ENCODE measurements around the gene DPP4.

The DPP4 gene

DNA sequence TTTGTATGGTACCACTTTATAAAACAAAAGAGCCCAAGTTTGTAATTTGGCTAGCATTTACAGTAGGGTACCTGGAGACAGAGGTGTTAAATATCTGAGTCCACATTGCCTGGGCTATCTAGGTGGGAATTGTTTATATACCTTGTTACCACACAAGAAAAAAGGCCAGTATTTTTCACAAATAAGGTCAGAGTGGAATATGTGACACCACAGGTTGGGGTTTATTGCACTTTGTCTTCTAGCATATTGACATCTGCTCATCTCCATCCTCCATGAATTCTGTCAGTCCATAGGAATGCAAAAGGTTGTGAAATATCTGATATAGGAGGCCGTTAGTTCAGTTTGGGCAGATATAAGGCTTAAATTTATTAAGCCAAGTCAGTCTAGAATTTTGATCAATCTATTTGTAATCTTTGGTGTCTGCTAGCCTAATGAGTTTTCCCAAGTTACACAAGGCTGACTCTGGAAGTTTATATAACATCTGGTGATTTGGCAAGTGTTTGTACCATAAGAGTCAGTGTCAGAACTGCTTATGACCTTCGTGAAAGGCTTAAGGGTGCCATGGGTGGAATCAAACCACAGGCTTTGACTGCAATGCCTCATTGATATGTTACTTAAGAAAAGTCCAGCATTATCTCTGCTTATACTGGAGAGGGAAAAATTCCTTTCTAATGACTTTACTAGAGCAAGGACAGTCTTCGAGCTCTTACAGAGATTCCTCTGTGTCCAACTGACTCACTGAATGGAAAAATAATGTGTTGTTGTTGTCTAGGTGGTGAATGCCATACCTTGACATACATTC is 11.3 kb upstream of the DPP4 start:
- no peak for DNase-seq (ENCODE audit: low spot score)

DNA sequence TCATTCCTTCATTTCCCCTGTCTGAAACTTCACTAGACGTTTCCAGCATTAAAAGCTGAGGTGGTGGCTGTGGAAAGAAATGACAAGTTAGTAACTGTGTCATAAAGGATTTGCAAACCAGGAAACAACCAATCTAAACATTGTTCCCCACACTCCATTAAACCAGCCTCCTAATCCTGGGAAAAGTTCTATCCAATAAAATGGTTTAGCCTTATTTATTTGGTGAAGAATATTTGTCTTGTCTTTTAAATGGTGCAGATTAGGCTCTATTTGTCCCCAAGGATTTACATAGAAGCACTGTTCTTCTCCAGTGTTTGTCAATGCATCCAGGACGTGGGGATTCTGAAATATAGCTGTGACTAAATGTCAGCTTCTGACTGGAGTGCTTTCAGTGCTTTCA is 10.5 kb upstream of the DPP4 start:
- no peak for DNase-seq (ENCODE audit: low spot score)

DNA sequence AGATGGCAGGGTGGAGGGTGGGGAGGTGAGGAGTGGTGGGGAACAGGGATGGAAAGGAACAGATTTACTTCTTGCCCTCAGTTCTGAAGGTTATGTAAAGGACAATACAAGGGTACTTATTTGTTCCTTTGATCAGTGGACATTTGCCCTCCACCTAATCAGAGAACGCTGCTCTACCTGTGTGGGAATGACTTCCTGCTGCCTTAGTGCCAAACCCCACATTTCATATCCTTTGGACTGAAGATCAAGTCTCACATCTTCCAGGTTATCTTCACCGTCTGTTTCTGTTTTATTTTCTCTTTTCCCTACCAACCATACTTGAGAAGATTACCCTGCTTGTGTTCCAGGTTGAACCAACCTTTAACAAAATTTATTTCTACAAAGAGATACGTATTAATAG is 8.7 kb upstream of the DPP4 start:
- DNase-seq (ENCODE audit: low spot score), result no peak

DNA sequence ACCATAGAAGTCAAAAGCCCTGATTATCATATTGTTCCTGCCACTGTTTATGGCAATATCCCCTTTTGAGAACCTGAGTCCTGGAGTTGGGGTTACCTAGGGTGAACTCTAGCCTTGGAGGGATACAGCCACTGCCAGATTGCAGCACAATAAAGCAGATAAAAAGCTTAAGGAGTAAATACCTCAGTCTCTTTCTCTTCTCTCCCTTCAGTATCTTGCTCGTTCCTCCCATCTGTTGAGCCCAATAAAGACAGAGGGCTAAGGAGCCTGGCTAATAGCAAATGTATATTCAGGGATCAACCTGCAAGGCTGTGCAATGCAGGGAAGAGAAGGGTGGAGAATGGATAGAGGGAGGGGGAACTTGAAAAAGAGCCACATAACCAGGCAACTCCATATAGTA is 8.0 kb upstream of the DPP4 start:
- DNase-seq (ENCODE audit: low spot score), result no peak

DNA sequence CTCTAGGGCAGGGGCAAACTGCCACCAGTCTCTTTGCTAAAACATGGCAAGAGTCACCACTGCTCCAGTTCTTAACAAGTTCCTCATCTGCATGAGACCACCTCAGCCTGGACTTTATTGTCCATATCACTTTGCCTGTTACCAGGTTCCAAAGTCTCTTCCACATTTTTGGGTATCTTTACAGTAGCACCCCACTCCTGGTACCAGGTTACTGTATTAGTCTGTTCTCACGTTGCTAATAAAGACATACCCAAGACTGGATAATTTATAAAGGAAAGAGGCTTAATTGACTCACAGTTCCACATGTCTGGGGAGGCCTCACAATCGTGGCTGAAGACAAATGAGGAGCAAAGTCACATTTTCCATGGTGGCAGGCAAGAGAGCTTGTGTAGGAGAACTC is 5.5 kb upstream of the DPP4 start:
- no peak for DNase-seq (ENCODE audit: low spot score)

DNA sequence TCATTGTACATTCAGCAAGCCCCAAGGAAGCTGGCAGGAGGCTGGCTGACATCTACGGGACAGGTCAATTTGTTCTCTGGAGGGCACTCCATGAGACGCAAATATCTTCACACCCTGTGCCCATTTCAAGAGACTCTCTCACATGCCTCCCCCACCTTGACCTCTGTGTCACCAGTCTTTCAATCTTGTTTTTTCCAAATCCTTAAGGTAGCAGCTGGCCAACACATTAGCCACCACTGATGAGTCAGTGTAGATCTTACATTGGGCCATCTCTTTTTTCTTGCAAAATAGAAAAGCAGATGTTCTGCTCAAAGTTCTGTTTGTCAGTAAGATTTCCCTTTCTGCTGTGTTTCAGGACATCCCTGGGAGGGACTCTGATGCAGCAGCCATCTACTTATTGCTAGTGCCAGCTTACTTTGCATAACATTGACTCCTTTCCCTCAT is 1.7 kb upstream of the DPP4 start:
- no peak for DNase-seq (ENCODE audit: low spot score)

DNA sequence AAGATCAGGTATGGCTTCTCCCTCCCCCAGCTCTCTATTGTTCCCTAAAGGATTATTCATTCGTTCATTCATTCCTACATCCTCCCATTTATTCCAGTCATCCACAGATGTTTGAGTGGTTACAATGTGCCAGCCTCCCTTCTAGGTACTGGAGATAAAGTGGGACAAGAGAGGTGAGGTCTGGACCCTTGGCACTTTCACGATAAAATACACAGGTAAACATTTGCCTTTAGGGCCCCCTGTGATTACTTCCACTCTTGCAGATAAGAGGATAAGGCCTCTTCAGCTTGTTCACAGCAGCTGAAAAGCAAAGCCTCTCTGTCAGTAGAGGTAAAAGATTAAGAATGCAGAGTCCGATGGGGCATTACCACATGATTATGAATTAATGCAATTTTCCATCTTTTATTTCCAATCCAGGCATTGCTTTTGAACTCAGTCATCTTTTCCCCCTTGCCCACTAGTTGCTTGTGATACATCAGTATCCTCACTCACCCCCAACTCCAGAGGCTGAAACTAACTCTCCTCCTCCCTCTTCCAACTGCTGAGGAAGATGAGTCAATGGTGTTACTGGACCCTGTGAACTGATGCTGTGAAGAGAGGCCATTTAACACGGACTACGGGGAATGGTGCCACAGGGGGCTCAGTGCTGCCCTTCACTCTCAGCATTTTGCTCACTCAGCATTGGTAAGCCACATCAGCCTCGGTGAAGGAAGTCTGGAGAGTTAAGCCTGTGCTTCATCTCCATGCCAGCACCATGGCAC is 1.1 kb upstream of the DPP4 start:
- no peak for DNase-seq (ENCODE audit: low spot score)

DNA sequence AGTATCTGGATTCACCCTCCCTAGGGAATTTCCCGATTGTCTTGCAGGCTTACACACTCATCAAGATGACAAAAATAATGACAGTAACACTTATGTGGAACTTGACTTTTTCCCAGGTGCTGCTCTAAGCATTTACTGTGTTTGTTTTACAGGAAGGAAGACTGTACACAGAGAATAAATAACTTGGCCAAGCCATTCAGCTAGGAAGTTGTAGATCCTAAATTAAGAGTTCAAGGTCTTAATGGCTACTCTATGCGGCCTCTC is 549 bp upstream of the DPP4 start:
- no peak for DNase-seq (ENCODE audit: low spot score)

DNA sequence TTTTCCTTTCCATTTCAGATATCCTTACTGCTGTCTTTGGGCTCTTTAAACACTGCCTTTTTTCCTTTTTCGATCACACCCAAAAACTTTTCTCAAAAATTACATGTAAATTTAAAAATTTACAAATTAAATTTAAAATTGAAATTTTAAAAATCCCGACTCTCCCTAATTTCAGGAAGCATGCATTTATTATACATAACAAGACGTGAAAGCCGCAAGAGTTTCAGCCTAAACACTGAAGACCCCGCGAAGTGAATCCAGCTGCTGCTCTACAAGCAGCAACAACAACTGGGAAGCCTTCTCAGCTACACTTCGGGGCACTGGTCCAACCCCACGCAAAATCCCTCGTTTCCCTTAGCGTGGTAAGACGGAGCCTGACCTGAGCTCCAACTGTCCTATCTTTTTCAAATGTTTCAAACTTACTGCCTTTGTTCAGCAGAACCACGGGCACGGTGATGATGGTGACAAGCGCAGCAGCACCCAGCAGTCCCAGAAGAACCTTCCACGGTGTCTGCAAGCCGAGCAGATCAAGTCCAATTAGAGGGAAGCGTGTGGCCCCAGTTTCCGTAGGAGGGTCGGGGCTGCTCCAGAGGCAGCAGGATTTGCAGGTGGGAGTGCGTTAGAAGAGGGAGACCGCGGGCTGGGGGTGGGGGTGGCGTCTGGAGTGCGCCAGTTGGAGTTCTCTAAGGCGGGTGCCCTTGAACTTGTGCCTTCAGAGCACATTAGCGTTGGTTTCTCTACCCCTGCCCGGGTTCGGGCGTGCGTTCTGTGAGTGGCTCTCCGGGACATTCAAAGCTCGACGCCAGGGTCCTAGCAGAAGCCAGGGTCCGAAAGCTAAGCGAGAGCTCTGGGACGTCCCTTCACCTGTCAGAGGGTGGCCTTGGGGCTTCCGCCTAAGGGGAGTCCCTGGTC is 783 bp downstream of the DPP4 start:
- no peak for DNase-seq (ENCODE audit: low spot score)

DNA sequence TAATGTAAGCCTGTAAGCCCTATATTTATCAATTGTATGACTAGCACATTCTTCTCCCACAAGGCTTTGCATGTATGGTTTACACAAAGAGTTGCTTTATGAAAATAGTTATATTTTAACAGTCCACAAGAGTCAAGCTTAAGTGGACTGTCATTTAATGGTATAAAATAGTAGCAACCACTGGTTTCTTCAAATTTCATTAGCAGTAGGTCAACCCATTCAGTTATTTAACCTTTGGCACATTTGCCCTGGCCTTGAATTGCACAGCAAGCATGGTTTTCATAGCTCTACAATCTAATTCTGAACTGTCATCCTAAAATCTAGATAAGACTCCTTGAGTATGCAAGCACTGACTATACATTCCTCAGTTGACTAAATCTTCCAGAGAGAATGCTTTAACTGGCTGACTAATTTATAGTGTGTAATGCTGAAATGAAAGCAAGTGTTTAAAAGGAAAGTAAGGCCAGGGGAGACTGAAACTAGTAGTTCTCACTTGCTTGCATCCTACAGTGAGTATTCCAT is 1.8 kb downstream of the DPP4 start:
- DNase-seq (ENCODE audit: low spot score), result no peak

DNA sequence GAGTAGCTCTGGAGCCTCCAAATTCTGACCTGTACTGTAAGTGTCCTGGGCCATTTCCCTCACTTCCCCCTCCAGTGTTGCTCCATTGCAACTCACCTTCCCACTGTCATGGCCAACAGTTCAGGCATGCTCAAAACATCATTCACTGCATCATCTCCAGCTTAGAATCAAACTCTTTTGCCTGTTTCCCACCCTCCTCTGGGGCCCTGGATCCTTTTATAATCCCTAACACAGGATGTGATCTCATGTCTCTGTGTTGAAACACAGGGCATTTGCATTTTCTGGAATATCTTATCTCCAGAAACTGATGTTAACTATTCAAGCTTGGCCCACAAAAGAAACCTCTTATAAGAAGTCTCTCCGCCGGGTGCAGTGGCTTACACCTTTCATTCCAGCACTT is 3.0 kb downstream of the DPP4 start:
- no peak for DNase-seq (ENCODE audit: low spot score)

DNA sequence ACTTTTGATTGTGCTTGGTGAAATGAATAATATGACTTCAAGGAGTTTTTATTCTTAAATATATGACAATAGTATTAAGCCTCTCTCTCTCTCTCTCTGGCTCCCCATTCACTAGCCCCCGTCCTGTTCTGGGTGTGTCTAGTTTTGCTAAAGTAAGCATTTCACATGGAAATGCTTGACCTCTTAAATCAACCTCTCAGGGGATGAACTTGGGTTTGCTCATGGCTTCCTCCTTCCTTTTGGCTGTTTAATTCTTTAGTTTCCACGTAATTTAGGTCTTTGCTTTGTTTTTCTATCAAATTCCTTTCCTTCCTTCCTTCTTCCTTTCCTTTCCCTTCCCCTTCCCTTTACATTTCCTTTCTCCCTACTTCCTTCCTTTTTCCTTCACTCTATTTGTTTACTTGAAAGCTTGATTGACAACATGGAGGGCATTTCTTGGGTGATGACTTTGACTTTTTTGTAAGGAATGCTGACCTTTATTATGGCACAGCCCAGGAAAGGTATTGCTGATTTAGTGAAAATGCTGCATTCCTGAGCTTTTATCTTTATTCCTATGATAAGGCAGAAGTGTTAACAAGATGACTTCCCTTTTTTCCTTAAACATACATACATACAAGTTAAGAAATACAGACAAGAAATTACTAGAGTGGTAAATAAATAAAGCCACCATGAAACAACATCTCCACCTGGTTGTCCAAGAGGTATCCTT is 3.6 kb downstream of the DPP4 start:
- no peak for DNase-seq (ENCODE audit: low spot score)

DNA sequence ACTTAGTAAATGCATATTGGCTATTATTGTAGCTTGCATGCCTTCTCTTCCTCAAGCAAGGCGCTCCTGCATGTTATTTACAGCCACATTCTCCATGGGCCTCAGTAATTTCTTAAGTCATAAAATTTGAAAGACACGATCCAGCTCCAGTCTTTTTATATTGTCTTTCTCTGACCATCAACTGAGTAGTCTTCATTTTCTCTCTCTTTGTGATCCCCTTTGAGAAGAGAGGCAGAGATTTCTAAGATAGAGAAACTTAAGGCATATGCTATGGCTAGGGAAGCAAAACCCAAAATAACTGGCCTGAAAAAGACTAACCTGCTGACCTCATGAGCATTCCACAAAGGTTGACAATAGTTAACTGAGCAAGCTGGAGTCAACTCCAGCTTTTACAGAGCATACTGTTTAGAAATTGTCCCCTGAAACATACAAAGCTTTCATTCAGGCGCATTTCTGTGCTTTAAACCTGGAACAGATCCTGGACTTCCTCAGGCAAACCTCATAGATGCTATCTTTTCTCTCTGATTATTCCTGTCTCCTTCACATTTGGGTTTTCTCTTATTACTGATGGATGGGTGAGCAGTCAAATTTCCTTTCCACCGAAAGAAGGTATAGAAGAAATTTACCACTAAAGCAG is 4.6 kb downstream of the DPP4 start:
- no peak for DNase-seq (ENCODE audit: low spot score)

DNA sequence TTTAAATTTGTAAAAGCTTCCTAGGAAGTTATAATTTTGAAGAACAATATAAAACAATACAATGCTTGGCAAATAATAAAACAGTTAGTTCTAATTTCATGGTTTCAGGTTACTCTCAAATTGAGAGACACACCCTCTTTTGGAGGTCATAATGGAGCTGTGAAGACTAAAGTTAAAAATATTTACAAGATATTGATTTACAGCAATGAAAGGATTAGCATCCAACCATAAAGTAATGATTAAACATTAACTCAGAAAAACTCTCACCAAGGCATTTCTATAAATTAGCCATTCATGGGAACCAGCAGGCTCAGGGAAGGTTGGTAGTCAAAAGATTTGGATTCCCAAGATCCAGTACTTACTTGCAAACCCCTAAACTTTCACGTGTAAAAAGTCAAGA is 6.4 kb downstream of the DPP4 start:
- no peak for DNase-seq (ENCODE audit: low spot score)

DNA sequence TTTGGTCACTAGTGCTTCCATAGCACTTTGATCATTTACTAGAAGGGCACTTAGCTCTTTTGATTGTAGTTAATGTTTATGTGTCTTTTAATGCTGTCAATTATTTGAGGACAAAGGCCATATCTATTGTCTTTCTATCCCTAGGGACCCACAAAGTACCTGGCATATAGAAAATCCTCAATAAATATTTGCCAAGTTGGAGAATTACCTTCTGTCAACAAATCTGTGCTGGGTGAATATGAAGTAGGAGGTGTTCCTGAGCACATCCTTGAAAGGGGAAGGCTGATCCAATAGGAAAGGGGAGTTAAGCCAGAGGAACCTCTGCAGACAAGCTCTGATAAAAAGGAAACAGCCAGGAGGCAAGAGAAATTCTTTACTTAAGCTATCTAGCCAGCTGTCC is 8.2 kb downstream of the DPP4 start:
- no peak for DNase-seq (ENCODE audit: low spot score)

DNA sequence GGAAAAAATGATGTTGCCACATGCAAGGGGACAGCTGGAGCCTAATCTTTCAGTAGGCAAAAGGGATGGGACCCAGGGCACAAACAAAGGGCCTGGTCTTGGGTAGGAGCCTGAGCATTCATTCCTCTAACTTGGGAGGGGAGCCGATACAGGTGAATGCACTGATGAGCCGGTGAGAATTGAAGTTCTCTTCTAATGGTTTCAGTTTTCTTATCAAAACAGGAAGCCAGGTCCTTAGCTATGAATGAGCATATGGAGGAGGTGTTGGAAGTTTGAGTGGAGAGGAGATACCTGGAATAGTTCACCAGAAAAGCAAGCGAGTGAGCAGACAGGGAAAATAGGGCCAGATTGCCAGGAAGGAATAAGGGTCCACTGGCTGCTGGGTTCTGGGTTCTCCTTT is 10.1 kb downstream of the DPP4 start:
- DNase-seq (ENCODE audit: low spot score), result no peak

DNA sequence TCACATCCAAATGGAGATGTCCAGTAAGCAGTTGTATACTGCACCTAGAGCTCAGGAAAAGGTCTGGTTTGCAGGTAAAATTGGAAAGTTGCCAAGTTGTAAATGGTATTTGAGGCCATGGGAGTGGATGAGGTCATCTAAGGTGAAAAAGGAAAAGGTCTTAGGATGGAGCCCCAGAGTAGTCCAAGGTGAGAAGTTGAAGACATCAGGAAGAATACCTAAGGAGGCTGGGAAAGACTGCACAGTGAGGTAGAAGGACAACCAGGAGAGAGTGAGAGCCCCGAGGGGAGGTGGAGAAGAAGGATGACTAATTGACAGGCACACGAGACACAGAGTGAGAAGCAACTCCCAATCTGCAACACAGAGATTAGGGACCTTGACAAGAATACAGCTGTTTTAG is 10.7 kb downstream of the DPP4 start:
- DNase-seq (ENCODE audit: low spot score), result no peak

DNA sequence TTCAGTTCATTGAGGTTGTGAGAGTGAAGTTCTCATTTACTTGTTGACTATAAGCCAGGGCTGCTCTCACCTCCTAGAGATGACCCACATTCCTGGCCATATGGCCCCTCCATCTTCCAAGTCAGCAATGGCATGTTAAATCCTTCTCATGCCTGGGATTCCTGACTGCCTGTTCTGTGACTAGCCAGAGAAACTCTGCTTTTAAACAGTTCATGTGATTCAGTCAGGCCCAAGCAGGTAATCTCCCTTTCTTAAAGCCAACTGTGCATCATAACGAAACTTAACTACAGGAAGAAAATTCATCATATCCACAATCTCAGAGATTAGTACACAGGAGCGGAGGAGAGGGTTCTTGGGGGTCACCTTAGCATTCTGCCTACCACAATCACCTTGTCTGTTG is 11.5 kb downstream of the DPP4 start:
- no peak for DNase-seq (ENCODE audit: low spot score)

DNA sequence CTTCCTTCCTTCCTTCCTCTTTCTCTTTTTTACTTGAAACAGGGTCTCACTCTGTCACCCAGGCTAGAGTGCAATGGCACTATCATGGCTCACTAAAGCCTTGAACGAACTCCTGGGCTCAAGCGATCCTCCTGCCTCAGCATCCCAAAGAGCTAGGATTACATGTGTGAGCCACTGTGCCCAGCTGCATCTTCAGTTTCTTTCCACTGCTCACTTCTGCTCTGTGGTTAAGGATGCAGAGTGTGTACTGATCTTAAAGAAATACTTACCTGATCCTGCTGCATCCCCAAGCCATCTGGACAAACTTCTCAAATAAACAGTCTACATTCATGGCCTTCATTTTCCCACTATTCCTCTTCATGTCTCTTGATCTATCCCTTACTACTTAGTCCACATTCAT is 13.0 kb downstream of the DPP4 start:
- no peak for DNase-seq (ENCODE audit: low spot score)

DNA sequence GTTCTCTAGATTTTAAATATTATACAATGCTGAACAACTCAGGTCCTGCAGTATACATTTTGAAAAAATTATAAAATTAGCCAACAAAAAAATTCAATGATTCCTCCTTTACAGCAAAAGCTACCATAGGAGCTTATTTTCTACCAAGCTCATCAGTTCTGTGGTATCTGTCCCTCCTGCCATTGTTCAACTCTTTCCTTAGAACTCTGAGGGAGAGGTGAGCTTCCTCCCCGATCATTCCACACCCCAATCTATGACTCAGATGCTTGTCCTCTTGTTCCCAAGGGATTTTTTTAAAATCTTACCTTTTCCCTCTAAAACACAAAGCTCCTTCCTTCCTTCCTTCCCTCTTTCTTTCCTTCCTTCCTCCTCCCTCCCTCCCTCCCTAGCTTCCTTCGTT is 13.5 kb downstream of the DPP4 start:
- DNase-seq (ENCODE audit: low spot score), result no peak

DNA sequence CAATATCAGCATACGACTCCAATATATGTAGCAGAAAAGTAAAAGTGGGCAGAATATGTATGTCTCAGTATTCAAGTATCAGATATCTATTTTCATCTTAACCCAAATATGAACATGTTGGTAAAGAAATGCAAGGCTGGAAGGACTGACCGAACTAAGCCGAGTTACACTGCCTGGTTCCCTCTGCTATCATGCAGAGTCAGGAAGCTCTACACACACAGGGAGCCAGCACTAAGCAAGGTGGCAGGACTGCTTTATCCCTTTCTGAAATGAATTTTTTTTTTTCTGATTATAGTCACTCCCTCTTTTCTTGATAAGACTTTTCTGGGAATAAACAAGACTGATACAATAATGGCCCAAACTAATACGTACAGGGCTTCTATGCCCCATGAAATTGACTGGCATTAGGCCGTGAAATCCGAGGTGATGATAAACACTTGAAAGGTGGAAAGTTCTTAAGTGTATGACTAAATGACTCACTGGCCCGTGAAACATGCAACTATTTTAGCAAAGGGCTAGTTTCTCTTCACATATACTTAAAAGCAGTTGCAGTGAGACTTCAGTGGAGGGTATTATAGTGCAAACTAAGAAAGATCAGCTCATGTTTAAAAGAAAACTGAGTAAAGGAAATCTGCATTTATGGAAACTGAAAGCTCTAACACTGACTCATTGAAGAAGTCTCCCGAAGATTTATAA is 14.9 kb downstream of the DPP4 start:
- no peak for DNase-seq (ENCODE audit: low spot score)

Data from cerebellar cortex (tissue), 1 donor.